H1 (cell line): ENCODE results near the gene CPZ. TPM values are rescaled to one million over a fixed set of nuclear protein-coding genes. Genes with fewer than 3 reads are reported as not detected.

Experiments
- ATF3 ChIP-seq: IDR thresholded peaks from 2 replicates; pipeline ENCODE4 v1.6.1; 2011; ENCODE audit warnings: low read depth, mild to moderate bottlenecking, low read length; ENCODE audit not compliant: insufficient read depth
- BRCA1 ChIP-seq: IDR thresholded peaks from 2 replicates; pipeline ENCODE4 v1.6.1; 2012; ENCODE audit warnings: low read depth, low read length, improper control_type of control experiment
- CHD7 ChIP-seq: fragments of 300-600 bp; sonication (generic); IDR thresholded peaks from 2 replicates; pipeline ENCODE4 v1.7.1; 2012; ENCODE audit warnings: low read length, moderate library complexity, mild to moderate bottlenecking, inconsistent platforms; ENCODE audit not compliant: insufficient replicate concordance
- CTBP2 ChIP-seq: IDR thresholded peaks from 2 replicates; pipeline ENCODE4 v1.7.0; 2011; ENCODE audit warnings: borderline replicate concordance, mild to moderate bottlenecking, moderate library complexity, mixed read lengths, low read length; ENCODE audit not compliant: insufficient read depth, insufficient read length
- GABPA ChIP-seq: IDR thresholded peaks from 2 replicates; pipeline ENCODE4 v1.6.1; 2011; ENCODE audit warnings: mild to moderate bottlenecking, low read length, moderate library complexity, borderline replicate concordance; ENCODE audit not compliant: insufficient read depth
- HDAC6 ChIP-seq: IDR thresholded peaks from one replicate; pipeline ENCODE4 v1.7.1; 2012; ENCODE audit warnings: low read depth, mild to moderate bottlenecking, inconsistent platforms, low read length, moderate library complexity
- SIN3A ChIP-seq, 2 experiments: IDR thresholded peaks in 1 of 2; conservative IDR thresholded peaks in 1 of 2; 2 replicates each; pipeline ENCODE4 v1.6.1; 2011 to 2012; ENCODE audit warnings: low read length in 2 of 2, improper control_type of control experiment in 1 of 2, low read depth in 1 of 2, mild to moderate bottlenecking in 1 of 2
- SIRT6 ChIP-seq: IDR thresholded peaks from one replicate; pipeline ENCODE4 v1.7.1; 2012; ENCODE audit warnings: low read length, inconsistent platforms
- YY1 ChIP-seq: IDR thresholded peaks from 2 replicates; pipeline ENCODE4 v1.6.1; 2011; ENCODE audit warnings: low read depth, mild to moderate bottlenecking, low read length
- polyA plus RNA-seq, 7 experiments: library from polyadenylated mRNA; depleted of rRNA in 3 of 7; stranded (reverse) in 5 of 7; unstranded in 2 of 7; fragments of >200 nt in 5 of 7; fragments of 200-250 nt in 2 of 7; gene quantifications; 1 replicate in 5 of 7; 2 replicates in 1 of 7; 4 replicates in 1 of 7; pipeline versions ENCODE4 v1.2.1 to v1.2.3, GENCODE V29; 2011 to 2013; ENCODE audit warnings: missing spikeins in 2 of 7, mixed read lengths in 2 of 7
- total RNA-seq: library from RNA; stranded (reverse); fragmentation: NEBNext Ultra II Directional; extraction: Animal tissue kit (Norgen Biotek cat#: 25700); gene quantifications from 2 replicates; pipeline ENCODE4 v1.2.1, GENCODE V29; 2021

The CPZ gene
- total and polyA plus RNA-seq, 2 of the 8 experiments (the other 6 are each of a cell fraction or from before 2014, with no cell fraction given) = 28.8 to 40.7 TPM

GRCh38 chr4:8547108-8547911 is 45.3 kb upstream of the CPZ start (continued):
- TF ChIP-seq CTBP2 (no peak), YY1 (peak; percentile 64; the same call in 1 of the 2 replicates), SIRT6 (no peak), HDAC6 (no peak), CHD7 (no peak), BRCA1 (no peak), GABPA (no peak), SIN3A (conservative IDR thresholded peaks at IDR 0.05 in 1 of 2, IDR thresholded peaks at IDR 0.05 in 1 of 2; ENCODE audit: low read depth in 1 of 2, low read length in 2 of 2) (no peak), ATF3 (no peak)
